SHP77 treated with DMSO at 0.1 percent for 48 hours (cell line): ENCODE results near the gene WDR18.

ENCODE experiments used
- DNase-seq: peaks from one replicate; lab custom pipeline; 2025; lab: John Stamatoyannopoulos, UW

Gene WDR18

GRCh38 chr19:991932-992669 lies 8.0 kb downstream of the WDR18 start:
- DNase-seq, result no peak

DNA sequence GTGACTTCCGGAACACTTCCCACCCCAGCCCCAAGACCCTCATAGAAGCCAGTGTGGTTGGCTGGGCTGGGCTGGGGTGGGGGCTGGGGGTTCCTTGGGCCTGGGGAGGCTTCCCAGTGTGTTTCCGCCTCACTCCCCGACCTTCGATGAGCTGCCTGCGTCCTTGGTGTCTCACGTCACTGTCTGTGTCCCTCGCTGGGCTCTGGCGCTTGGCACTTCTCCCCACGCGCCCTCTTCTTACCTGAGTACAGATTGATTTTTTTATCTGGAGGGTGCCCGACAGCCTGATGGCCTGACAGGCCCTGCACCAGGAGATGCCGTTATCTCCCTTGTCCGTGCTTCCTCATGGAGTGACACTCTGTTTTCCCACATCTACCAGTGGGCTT lies 8.5 kb downstream of the WDR18 start:
- no peak for DNase-seq

- no peak for DNase-seq
These were observed 9.3 kb downstream of the WDR18 start for GRCh38 chr19:993361-993830.

DNA sequence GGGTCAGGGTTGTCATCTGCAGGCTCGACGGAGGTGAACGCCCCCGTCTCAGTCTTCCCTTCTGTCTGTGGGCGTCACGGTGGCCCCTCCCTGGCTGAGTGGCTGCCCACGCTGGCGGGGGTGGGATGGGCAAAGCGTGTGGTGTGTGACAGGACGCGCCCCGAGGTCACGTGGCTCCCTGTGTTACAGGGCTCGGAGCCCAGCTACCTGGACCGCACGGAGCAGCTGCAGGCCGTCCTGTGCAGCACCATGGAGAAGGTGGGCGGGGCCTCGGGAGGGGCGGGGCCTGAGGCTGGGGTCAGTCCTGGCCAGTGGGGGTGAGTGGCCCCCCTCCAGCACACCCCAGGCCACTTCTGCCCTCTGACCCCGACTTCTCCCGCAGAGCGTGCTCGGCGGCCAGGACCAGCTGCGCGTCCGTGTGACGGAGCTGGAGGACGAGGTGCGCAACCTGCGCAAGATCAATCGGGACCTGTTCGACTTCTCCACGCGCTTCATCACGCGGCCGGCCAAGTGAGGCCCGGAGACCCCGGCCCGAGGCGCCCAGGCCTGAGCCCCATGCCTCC lies 9.8 kb downstream of the WDR18 start:
- no peak for DNase-seq

GRCh38 chr19:994516-994915 lies 10.4 kb downstream of the WDR18 start:
- no peak for DNase-seq

DNA sequence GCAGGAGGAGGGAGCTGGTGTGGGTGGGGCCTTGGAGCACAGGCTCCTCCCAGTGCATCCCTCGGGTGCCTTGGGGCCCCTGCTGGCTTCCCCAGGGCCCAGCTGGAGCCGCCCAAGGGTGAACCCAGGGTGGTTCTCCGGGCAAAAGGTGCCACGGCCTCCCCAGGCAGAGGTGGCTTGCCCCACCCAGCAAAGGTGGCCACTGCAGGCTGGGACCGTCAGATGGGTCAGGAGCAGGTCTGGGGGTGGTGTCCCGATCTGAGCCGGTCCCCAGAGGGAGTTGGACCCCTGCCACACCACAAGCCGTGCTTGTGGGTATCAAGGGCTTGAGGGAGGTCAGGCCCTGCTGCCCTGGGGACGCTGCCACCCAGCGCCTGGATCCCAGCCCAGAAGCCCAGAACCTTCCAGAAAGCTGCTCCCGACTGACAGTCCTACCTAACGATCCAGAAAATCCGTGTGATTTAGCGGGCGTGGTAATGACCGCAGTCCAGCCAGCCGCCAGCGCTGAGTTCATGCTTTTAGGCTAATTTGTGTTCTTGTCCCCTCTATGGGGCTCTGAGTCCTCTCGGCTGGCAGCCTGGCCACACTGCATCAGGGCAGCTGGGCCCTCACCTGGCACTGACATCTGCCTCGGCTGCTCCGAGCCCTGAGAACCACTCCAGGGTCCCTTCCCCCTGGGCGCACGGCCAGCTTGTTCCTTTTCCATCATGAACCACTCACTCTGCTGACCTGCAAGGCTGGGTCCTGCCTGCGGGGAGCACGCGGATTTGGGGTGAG lies 11.1 kb downstream of the WDR18 start:
- DNase-seq, result peak; percentile 47

- DNase-seq, result peak; percentile 31
These were observed 12.1 kb downstream of the WDR18 start for GRCh38 chr19:996051-996838.

DNA sequence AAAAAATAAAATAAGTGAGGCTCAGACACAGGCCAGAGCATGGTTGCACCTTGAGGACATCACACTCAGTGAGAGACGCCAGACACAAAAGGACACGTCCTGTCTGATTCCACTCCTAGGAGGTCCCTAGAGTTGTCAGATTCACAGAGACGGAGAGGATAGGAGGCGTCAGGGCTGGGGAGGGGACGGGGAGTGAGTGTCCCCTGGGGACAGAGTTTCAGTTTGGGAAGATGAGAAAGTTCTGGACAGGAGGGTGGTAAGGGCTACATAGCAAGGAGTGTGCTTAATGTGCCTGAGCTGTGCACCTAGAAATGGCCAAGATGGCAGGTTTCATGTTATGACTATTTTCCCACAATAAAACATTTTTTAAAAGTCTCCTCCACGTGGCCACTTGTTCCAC lies 13.9 kb downstream of the WDR18 start:
- DNase-seq, result no peak

GRCh38 chr19:999379-999719 lies 15.2 kb downstream of the WDR18 start:
- DNase-seq, result no peak

- DNase-seq, result no peak
These were observed 15.9 kb downstream of the WDR18 start, which contains the start of gene GRIN3B for GRCh38 chr19:1000095-1000494. TSS of gene GRIN3B (plus strand) at chr19:1000419. CDS start at chr19:1000438, 19 bp downstream.

DNA sequence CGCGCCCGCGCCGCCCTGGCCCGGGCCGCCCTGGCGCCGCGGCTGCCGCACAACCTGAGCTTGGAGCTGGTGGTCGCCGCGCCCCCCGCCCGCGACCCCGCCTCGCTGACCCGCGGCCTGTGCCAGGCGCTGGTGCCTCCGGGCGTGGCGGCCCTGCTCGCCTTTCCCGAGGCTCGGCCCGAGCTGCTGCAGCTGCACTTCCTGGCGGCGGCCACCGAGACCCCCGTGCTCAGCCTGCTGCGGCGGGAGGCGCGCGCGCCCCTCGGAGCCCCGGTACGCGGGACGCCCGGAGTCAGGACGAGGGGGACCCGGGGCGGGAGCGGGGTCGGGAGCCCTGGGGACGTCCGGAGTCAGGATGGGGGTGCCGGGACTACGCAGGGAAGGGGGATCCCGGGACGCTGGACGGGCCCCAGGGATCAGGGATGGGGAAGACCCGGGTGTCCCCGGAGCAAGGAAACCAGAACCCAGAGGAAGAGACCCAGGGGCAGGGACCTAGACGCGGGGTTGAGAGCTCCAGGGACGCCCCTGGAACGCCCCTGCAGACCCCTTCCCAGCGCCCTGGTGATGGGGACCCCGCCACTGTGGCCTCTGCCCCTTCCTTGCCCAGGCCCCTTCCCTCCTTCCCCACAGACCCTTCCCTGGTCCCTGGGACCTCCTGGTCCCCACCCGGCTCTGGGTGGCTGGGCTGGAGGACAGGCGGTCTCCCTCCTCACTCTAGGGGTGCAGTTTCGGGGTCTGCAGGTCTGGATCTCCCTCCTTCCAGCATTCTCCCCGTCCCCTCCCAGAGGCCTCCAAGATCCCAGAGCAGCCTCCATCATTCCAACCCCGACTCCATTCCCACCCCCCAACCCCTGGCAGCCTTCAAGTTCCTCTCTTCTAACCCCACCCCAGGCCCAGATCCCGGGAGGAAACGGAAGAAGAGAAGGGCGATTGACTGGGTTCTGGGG lies 16.7 kb downstream of the WDR18 start:
- DNase-seq, result no peak

DNA sequence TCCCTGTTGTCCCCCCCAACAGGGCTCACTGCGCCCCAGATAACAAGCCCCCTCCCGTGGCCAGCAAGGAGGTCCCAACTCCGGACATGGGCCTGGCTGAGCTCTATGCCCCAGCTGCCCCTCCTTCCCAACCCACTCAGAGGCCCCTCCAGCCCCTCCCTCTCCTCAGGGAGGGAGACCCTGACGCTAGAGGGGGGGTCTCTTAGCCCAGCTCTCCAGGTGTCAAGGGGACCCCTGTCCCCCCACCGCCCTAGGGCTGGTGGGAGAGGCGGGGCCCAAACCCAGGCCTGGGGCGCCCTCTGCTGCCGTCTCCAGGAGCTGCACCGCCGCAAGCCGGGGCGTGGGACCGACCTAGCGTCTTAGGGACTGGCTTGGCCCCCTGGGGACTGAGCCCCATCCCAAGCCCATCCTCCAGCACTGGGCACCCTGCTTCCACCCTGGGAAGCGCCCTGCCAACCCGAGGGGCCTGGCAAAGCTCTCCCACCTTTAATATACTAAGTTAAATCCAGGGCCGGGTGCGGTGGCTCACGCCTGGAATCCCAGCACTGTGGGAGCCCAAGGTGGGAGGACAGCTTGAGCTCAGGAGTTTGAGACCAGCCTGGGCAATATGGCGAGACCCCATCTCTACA lies 17.5 kb downstream of the WDR18 start:
- DNase-seq, result no peak

- DNase-seq, result no peak
These were observed 18.5 kb downstream of the WDR18 start for GRCh38 chr19:1002600-1002999.

- DNase-seq, result no peak
These were observed 19.1 kb downstream of the WDR18 start for GRCh38 chr19:1003283-1003682.

- no peak for DNase-seq
These were observed 20.2 kb downstream of the WDR18 start for GRCh38 chr19:1004204-1004802.

GRCh38 chr19:1004803-1005664 lies 20.9 kb downstream of the WDR18 start:
- no peak for DNase-seq

- DNase-seq, result no peak
These were observed 22.7 kb downstream of the WDR18 start for GRCh38 chr19:1006711-1007398.

- DNase-seq, result no peak
These were observed 23.5 kb downstream of the WDR18 start for GRCh38 chr19:1007399-1008251.
